Erythroblast (primary cell): Measurements from ENCODE around the gene FAM184A.

Experiments
- GATA1 ChIP-seq: IDR thresholded peaks from 2 replicates; pipeline ENCODE4 v1.6.1; 2011; ENCODE audit warnings: low read depth, mild to moderate bottlenecking, control low read depth, low read length, moderate library complexity
- POLR2A ChIP-seq: IDR thresholded peaks from 2 replicates; pipeline ENCODE4 v1.6.1; 2011; ENCODE audit warnings: mild to moderate bottlenecking, low read length

GRCh38 chr6:118993803-118994251 is 84.6 kb downstream of the FAM184A start:
- TF ChIP-seq POLR2A (no peak), GATA1 (no peak)
